ENCODE measurements around the gene CXADR.
"Not testable (repeated sequence)": the region's sequence is repeated elsewhere in the genome, so short reads cannot be mapped to it uniquely, and the experiment has no call there.

CXADR gene

GRCh38 chr21:17506951-17507350 lies 5.9 kb upstream of the CXADR start:
- no peak for DNase-seq

DNA sequence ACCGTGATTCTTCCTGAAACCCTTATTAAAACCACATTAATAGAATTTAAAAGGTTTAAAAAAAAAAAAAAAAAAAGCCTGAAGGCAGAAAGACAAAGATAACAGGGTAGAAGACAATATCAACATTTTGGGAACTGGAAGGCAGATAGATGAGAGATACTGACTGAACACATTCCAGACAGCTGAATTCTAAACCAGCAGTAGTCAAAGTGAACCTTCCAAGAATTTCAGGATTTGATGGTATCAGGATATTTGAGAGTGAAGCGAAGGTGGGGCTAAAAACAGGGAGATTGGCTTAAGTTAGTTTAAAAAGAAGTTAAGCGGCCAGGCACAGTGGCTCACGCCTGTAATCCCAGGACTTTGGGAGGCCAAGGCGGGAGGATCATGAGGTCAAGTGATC lies 5.3 kb upstream of the CXADR start:
- DNase-seq, result no peak

- no peak for DNase-seq
Observed at GRCh38 chr21:17513214-17514123, 626 bp downstream of the CXADR start.

DNA sequence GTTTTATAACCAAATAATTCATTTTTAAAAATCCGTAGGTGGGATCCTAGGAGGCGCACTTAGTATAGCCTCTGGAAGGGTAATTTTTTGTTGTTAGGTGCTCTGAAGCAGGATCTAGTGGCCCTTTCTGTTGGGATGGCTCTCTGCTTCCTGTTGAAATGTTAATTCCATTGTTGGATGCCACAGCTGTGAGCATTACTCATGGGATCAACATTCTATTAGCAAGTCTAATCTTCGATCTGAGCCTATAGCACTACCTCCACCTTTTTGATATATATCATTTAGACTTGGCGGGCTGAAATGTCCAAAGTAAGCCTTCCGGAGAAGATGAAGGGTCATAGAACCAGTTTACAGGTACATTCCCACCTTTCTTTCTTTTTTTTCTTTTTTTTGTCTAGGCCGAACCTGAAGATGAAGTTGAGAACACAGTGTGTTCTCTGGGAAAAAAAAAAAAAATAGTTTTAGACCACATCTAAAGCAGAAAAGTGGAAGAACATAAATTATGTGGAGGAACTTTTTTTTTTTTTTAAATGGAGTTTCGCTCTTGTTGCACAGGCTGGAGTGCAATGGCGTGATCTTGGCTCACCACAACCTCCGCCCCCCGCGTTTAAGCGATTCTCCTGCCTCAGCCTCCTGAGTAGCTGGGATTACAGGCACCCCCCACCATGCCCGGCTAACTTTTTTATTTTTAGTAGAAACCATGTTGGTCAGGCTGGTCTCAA lies 1.4 kb downstream of the CXADR start:
- no peak for DNase-seq

DNA sequence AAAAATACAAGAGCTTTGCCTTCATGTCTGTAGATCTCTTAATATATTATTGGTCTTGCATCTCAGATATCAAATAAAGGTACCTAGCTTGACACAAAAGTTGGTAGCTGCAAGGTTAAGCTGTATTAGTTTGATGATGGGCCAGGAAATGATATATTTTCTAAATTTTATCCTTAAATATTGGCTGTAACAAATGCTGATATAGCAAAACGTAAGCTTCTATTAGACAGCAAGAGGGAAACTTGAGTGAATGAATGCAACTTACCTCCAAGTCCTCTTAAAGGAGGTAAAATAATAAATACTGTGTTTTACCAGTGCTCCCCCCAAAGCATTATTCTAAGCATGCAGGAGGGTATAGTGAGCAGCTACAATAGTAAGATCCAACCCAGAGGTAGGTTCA lies 4.2 kb downstream of the CXADR start:
- not testable (repeated sequence) for DNase-seq

GRCh38 chr21:17519208-17519738 lies 6.4 kb downstream of the CXADR start:
- DNase-seq, result no peak

DNA sequence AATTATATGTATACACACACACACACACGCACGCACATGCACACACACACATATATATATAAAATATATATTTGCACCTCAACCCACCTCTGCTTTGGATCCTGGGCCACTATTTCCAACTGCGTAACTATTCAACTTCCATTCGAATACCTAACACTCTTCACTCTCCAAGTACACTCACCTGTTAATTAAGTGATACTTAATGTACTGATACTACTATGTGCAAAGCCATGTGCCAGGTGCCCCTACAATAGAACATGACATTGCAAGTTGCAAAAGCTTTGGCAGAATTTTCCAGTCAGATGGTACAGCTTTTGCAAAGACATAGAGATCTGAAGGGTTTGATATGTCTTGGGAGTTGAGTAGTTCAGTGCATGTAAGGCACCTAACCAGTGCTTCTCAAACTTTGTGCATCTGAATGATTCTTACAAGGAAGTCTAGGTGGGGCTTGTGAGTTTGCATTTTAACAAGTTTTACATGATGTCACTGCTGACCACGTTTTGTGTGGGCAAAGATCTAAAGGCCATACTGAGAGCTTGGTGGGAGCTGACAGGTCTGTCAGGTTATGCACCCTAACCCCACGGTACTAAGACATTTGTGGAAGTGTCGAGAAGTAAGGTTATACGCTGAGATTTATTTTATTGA lies 7.2 kb downstream of the CXADR start:
- DNase-seq, result no peak

DNA sequence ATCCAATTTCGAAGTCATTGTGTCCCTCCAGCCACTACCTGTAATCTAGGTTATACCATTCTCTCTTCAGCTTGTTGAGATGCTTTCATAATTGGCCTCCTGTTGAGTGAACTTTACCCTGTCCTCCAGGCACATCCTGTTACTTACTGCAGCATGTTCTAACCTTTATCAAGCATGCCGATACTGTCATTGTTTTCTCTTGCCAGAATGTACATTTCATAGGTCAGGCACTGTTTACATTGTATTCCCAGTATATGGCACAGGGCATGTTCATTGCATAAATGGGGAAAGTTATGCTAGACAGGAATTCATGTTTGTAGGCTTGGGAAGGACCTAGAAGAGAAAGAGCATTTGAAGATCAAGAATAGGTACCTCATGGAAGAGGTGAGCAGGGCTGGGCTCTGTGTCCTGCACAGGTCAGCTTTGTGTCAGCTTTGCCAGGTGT lies 10.2 kb downstream of the CXADR start:
- DNase-seq, result no peak

DNA sequence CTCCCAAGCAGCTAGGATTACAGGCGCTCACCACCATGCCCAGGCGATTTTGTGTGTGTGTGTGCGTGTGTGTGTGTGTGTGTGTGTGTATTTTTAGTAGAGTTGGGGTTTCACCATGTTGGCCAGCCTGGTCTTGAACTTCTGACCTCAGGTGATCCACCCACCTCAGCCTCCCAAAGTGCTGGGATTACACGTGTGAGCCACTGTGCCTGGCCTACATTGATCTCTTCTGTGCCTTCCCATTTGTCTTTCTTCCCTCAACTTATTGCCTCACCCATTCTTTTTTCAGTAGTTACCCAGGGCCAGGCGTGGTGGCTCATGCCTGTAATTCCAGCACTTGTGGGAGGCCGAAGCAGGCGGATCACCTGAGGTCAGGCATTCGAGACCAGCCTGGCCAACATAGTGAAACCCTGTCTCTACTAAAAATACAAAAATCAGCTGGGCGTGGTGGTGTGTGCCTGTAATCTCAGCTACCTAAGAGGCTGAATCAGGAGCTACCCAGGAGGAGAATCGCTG lies 11.2 kb downstream of the CXADR start:
- DNase-seq, result not testable (repeated sequence)

DNA sequence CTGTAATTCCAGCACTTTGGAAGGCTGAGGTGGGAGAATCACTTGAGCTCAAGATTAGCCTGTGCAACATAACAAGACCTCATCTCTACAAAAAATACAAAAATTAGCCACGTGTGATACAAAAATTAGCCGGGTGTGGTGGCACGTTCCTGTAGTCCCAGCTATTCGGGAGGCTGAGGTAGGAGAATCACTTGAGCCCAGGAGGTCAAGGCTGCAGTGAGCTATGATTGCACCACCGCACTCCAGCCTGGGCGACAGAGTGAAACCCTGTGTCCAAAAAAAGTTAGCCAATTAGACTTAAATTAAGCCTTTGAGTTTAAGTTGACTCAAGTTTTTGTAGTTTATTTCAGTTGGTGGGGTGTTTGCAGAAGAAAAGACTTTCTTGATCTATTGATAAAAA lies 11.8 kb downstream of the CXADR start:
- no peak for DNase-seq

GRCh38 chr21:17526776-17527175 lies 13.9 kb downstream of the CXADR start:
- DNase-seq, result no peak

DNA sequence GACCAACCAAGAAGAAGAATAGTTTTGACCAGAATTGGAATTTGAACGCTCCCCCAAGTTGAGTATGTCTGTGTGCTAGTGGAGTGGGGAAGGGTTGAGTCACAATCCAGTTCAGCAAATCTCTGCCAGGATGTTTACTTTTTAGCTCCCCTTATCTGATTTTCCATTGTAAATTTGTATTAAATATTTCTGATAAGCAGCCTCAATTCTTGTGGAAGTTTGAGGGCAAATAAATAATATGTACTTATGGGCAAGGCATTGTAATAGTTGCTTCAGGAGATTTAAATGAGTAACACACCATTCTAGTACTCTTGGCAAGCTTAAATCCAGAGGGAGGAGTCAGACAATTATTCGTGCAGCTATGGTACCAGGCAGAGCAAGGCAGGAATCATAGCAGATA lies 14.4 kb downstream of the CXADR start:
- DNase-seq, result no peak

GRCh38 chr21:17527711-17528110 lies 14.9 kb downstream of the CXADR start:
- no peak for DNase-seq

- no peak for DNase-seq
Observed at GRCh38 chr21:17529648-17530047, 16.8 kb downstream of the CXADR start.

- DNase-seq, result no peak
Observed at GRCh38 chr21:17532292-17532691, 19.4 kb downstream of the CXADR start.

DNA sequence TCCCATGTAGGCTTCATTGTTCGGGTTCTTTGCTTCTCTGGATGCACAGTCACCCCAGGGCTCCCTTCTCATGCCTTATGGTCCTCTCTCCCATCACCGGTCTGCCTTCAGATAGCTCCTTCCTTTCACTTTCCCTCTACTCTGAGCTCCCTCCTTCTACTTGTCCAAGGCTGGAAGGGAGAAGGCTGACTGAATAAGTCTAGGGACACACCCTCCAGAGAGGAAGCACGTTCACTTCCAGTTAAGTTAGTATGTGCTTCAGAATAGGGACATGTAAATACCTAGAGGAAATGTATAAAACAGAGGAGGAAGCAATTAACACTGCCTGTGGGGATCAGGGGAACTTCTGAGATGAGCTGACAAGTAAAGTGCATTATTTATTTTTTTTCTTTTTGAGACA lies 23.5 kb downstream of the CXADR start:
- DNase-seq, result no peak

DNA sequence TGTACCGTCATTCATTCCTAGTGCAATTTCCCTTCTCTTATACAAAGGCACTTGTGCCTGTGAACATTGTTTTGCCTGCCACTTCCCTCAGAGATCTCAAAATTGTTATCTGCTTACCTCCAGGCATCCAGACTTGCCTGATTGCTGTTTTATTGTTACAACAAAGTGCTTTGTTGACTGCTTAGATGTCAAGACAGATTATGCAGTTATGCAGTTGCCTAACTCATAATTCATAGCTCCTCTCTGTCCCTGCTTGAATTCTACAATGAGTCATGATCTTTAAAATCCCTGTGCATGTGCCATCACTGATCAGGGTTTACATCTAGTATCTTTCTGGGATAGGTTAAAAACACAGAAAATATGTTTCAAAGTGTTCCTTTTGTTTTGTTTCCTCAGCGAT lies 24.5 kb downstream of the CXADR start:
- DNase-seq, result no peak

DNA sequence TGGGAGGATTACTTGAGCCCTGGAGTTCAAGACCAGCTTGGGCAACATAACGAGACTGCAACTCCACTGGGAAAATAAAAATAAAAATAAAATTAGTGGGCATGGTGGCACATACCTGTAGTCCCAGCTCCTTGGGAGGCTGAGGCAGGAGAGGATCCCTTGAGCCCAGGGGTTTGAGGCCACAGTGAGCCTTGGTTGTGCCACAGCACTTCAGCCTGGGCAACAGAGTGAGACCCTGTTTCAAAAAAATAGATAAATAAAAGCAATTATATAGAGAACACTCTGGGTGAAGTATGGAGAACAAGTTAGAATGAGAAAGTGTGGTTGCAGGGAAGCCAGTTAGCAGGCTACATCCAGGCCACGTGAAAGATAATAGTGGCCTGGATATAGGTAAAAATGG lies 25.7 kb downstream of the CXADR start:
- DNase-seq, result no peak

DNA sequence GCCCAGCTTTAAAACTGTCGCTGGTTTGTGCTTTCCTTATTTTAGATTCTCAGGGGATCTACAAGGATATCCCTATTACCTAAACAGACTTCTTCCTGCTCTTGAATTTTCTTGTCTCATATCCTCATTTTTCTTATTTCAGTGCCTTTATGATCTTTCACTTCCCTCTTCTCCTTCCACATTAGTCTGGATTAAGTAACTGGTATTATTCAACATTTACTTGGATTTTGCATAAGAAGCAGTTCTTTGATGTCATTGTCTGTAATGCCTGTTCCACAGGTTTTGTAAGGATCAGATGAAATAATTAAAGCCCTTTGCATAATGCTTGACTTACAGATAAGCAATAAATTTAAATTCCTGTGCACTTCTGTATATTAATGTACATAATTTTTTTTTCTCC lies 26.5 kb downstream of the CXADR start:
- DNase-seq, result no peak

- DNase-seq, result no peak
Observed at GRCh38 chr21:17539743-17540341, 27.0 kb downstream of the CXADR start.

DNA sequence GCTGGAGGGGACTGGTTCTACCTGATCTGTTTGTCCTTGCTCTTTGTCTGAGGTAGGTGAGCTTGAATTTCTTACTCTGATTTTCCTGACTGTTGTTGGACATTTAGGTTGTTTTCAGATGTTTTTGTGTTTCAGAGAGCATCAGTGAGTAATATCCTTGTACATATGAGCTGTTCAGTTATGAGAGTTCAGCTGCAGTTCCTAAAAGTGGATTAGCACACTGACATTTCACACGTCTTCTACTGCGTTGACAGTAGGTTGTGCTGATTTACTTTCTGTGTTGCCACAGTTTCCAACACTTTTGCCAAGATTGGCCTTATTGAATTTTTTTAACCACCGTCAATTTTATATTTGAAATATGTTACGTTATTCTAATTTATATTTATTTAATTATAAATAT lies 27.7 kb downstream of the CXADR start:
- no peak for DNase-seq

DNA sequence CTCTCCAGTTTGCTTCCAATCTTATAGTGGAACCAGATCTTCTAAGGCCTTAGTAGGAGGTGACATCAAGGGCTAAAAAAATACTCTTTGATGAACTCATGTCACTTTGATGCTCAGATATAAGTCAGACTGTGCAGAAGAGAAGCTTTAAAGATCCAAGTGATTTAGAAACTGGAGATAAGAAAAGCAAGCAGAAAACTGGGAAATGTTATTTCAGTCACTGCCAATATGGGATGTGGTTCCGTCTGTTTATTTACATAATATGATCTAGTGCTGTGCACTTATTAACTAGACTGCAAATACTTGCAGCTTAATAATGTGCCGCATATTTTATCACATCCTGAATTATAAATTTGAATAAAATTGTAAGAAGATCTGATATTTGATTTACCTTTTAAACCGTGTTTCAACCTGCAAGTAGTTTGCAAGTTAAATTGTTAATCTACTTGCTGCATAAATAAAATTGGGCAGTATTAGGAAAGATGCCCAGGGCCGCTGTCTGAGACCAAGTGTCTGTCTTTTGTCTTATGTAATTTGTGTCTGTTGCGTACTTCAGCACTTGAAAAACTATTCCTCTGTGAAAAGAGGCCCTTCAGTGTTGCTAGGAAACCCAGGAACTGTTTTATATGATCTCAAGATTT lies 29.6 kb downstream of the CXADR start:
- DNase-seq, result no peak
